Measurements from ENCODE around the gene ZNRF4. TPM values are rescaled to one million over a fixed set of nuclear protein-coding genes. Genes with fewer than 3 reads are reported as not detected.
"Not testable (repeated sequence)": the region's sequence is repeated elsewhere in the genome, so short reads cannot be mapped to it uniquely, and the experiment has no call there.

ZNRF4 gene
- total RNA-seq, result not detected
- polyA plus RNA-seq, result not detected
- long read RNA-seq, donor 1, result 0 reads
- long read RNA-seq, donor 2, result 0 reads
- long read RNA-seq, donor 3, result 0 reads
- long read RNA-seq, donor 4, result 0 reads
- long read RNA-seq, donor 5, result 0 reads
- long read RNA-seq, donor 6, result 0 reads
- long read RNA-seq, donor 7, result 0 reads
- long read RNA-seq, donor 8, result 0 reads
- long read RNA-seq, donor 9, result 0 reads
- long read RNA-seq, donor 10, result 0 reads

- Histone ChIP-seq H3K9me3 (ENCODE audit: control insufficient read depth in 2 of 2, insufficient read depth in 1 of 2, low read length in 1 of 2) (peaks cover 0 to 8% of the 10 kb centered on the region in 2 donors), H3K36me3 (ENCODE audit: control insufficient read depth in 2 of 2, insufficient read depth in 2 of 2, low read length in 1 of 2) (no peaks in the 10 kb centered on the region), H3K27me3 (ENCODE audit: control insufficient read depth in 2 of 2, insufficient read depth in 1 of 2, low read length in 1 of 2) (no peaks in the 10 kb centered on the region), H3K4me3 (ENCODE audit: low read length in 2 of 2) (no peak within 1 kb of the TSS), H3K4me1 (ENCODE audit: control insufficient read depth in 2 of 2, insufficient read depth in 2 of 2, low read length in 2 of 2) (no peaks in the 10 kb centered on the region), H3K27ac (ENCODE audit: low read depth in 1 of 2, low read length in 1 of 2) (no peak within 1 kb of the TSS)
- 93% methylated on average over 62 of the region's 62 CpGs for WGBS
- DNase-seq (ENCODE audit: low read depth in 6 of 9, low spot score in 9 of 9), result no peak
Observed at GRCh38 chr19:5455367-5456129, at the start of gene ZNRF4. Gene ZNRF4, plus strand, starts transcription at chr19:5455417. Its CDS starts 75 bp downstream, at chr19:5455492.

GRCh38 chr19:5406198-5406597 lies 49.0 kb upstream of the ZNRF4 start:
- 93% methylated on average over 6 of the region's 6 CpGs for WGBS

GRCh38 chr19:5406816-5407215 lies 48.4 kb upstream of the ZNRF4 start:
- Histone ChIP-seq H3K27me3 (ENCODE audit: control insufficient read depth in 2 of 2, insufficient read depth in 1 of 2, low read length in 1 of 2) (no peaks in the 10 kb centered on the region), H3K9me3 (ENCODE audit: control insufficient read depth in 2 of 2, insufficient read depth in 1 of 2, low read length in 1 of 2) (no peaks in the 10 kb centered on the region), H3K36me3 (ENCODE audit: control insufficient read depth in 2 of 2, insufficient read depth in 2 of 2, low read length in 1 of 2) (no peaks in the 10 kb centered on the region), H3K27ac (ENCODE audit: low read depth in 1 of 2, low read length in 1 of 2) (no peak overlapping the region), H3K4me1 (ENCODE audit: control insufficient read depth in 2 of 2, insufficient read depth in 2 of 2, low read length in 2 of 2) (no peaks in the 10 kb centered on the region), H3K4me3 (ENCODE audit: low read length in 2 of 2) (no peak overlapping the region)
- 70% methylated on average over 7 of the region's 7 CpGs for WGBS
- DNase-seq (ENCODE audit: low read depth in 6 of 9, low spot score in 9 of 9), result no peak

More at GRCh38 chr19:5406198-5406597, 49.0 kb upstream of the ZNRF4 start:
- H3K4me3 ChIP-seq (ENCODE audit: low read length in 2 of 2); DNase-seq (ENCODE audit: low read depth in 6 of 9, low spot score in 9 of 9); H3K27me3 ChIP-seq (ENCODE audit: control insufficient read depth in 2 of 2, insufficient read depth in 1 of 2, low read length in 1 of 2); H3K9me3 ChIP-seq (ENCODE audit: control insufficient read depth in 2 of 2, insufficient read depth in 1 of 2, low read length in 1 of 2); H3K4me1 ChIP-seq (ENCODE audit: control insufficient read depth in 2 of 2, insufficient read depth in 2 of 2, low read length in 2 of 2); H3K36me3 ChIP-seq (ENCODE audit: control insufficient read depth in 2 of 2, insufficient read depth in 2 of 2, low read length in 1 of 2); H3K27ac ChIP-seq (ENCODE audit: low read depth in 1 of 2, low read length in 1 of 2): not testable (repeated sequence)

GRCh38 chr19:5407356-5407755 lies 47.9 kb upstream of the ZNRF4 start:
- Histone ChIP-seq H3K36me3 (ENCODE audit: control insufficient read depth in 2 of 2, insufficient read depth in 2 of 2, low read length in 1 of 2) (no peaks in the 10 kb centered on the region), H3K4me1 (ENCODE audit: control insufficient read depth in 2 of 2, insufficient read depth in 2 of 2, low read length in 2 of 2) (no peaks in the 10 kb centered on the region), H3K9me3 (ENCODE audit: control insufficient read depth in 2 of 2, insufficient read depth in 1 of 2, low read length in 1 of 2) (no peaks in the 10 kb centered on the region), H3K27ac (ENCODE audit: low read depth in 1 of 2, low read length in 1 of 2) (no peak overlapping the region), H3K4me3 (ENCODE audit: low read length in 2 of 2) (no peak overlapping the region), H3K27me3 (ENCODE audit: control insufficient read depth in 2 of 2, insufficient read depth in 1 of 2, low read length in 1 of 2) (no peaks in the 10 kb centered on the region)
- DNase-seq (ENCODE audit: low read depth in 6 of 9, low spot score in 9 of 9), result no peak
- WGBS, result 46% methylated on average over 4 of the region's 4 CpGs

GRCh38 chr19:5417495-5418436 lies 37.5 kb upstream of the ZNRF4 start:
- no peak overlapping the region for H3K27ac ChIP-seq (ENCODE audit: low read depth in 1 of 2, low read length in 1 of 2)
- H3K9me3 ChIP-seq (ENCODE audit: control insufficient read depth in 2 of 2, insufficient read depth in 1 of 2, low read length in 1 of 2), result no peaks in the 10 kb centered on the region
- no peak for DNase-seq (ENCODE audit: low read depth in 6 of 9, low spot score in 9 of 9)
- WGBS, result 69% methylated on average over 29 of the region's 29 CpGs
- no peaks in the 10 kb centered on the region for H3K4me1 ChIP-seq (ENCODE audit: control insufficient read depth in 2 of 2, insufficient read depth in 2 of 2, low read length in 2 of 2)
- H3K36me3 ChIP-seq (ENCODE audit: control insufficient read depth in 2 of 2, insufficient read depth in 2 of 2, low read length in 1 of 2), result no peaks in the 10 kb centered on the region
- no peak overlapping the region for H3K4me3 ChIP-seq (ENCODE audit: low read length in 2 of 2)
- H3K27me3 ChIP-seq (ENCODE audit: control insufficient read depth in 2 of 2, insufficient read depth in 1 of 2, low read length in 1 of 2), result peaks cover 0 to 3% of the 10 kb centered on the region in 2 donors

GRCh38 chr19:5418677-5419076 lies 36.5 kb upstream of the ZNRF4 start:
- no peaks in the 10 kb centered on the region for H3K36me3 ChIP-seq (ENCODE audit: control insufficient read depth in 2 of 2, insufficient read depth in 2 of 2, low read length in 1 of 2)
- WGBS, result 76% methylated on average over 6 of the region's 6 CpGs
- H3K4me1 ChIP-seq (ENCODE audit: control insufficient read depth in 2 of 2, insufficient read depth in 2 of 2, low read length in 2 of 2), result no peaks in the 10 kb centered on the region
- no peak overlapping the region for H3K27ac ChIP-seq (ENCODE audit: low read depth in 1 of 2, low read length in 1 of 2)
- no peaks in the 10 kb centered on the region for H3K9me3 ChIP-seq (ENCODE audit: control insufficient read depth in 2 of 2, insufficient read depth in 1 of 2, low read length in 1 of 2)
- H3K27me3 ChIP-seq (ENCODE audit: control insufficient read depth in 2 of 2, insufficient read depth in 1 of 2, low read length in 1 of 2), result peaks cover 0 to 3% of the 10 kb centered on the region in 2 donors
- H3K4me3 ChIP-seq (ENCODE audit: low read length in 2 of 2), result no peak overlapping the region
- no peak for DNase-seq (ENCODE audit: low read depth in 6 of 9, low spot score in 9 of 9)

GRCh38 chr19:5420953-5421352 lies 34.3 kb upstream of the ZNRF4 start:
- Histone ChIP-seq H3K27me3 (ENCODE audit: control insufficient read depth in 2 of 2, insufficient read depth in 1 of 2, low read length in 1 of 2) (peaks cover 0 to 3% of the 10 kb centered on the region in 2 donors), H3K27ac (ENCODE audit: low read depth in 1 of 2, low read length in 1 of 2) (no peak overlapping the region), H3K4me1 (ENCODE audit: control insufficient read depth in 2 of 2, insufficient read depth in 2 of 2, low read length in 2 of 2) (no peaks in the 10 kb centered on the region), H3K4me3 (ENCODE audit: low read length in 2 of 2) (no peak overlapping the region), H3K36me3 (ENCODE audit: control insufficient read depth in 2 of 2, insufficient read depth in 2 of 2, low read length in 1 of 2) (no peaks in the 10 kb centered on the region), H3K9me3 (ENCODE audit: control insufficient read depth in 2 of 2, insufficient read depth in 1 of 2, low read length in 1 of 2) (no peaks in the 10 kb centered on the region)
- WGBS, result 39% methylated on average over 7 of the region's 7 CpGs
- no peak for DNase-seq (ENCODE audit: low read depth in 6 of 9, low spot score in 9 of 9)

GRCh38 chr19:5423567-5424125 lies 31.6 kb upstream of the ZNRF4 start:
- H3K27me3 ChIP-seq (ENCODE audit: control insufficient read depth in 2 of 2, insufficient read depth in 1 of 2, low read length in 1 of 2), result no peaks in the 10 kb centered on the region
- WGBS, result 70% methylated on average over 1 of the region's 1 CpG

More at GRCh38 chr19:5423567-5424125, 31.6 kb upstream of the ZNRF4 start:
- no peak overlapping the region for H3K4me3 ChIP-seq (ENCODE audit: low read length in 2 of 2)
- H3K36me3 ChIP-seq (ENCODE audit: control insufficient read depth in 2 of 2, insufficient read depth in 2 of 2, low read length in 1 of 2), result no peaks in the 10 kb centered on the region
- H3K27ac ChIP-seq (ENCODE audit: low read depth in 1 of 2, low read length in 1 of 2), result no peak overlapping the region
- H3K9me3 ChIP-seq (ENCODE audit: control insufficient read depth in 2 of 2, insufficient read depth in 1 of 2, low read length in 1 of 2), result no peaks in the 10 kb centered on the region
- no peak for DNase-seq (ENCODE audit: low read depth in 6 of 9, low spot score in 9 of 9)
- H3K4me1 ChIP-seq (ENCODE audit: control insufficient read depth in 2 of 2, insufficient read depth in 2 of 2, low read length in 2 of 2), result no peaks in the 10 kb centered on the region

All from thymus (tissue), 14 donors.